ENCODE measurements around the gene ATG9B. TPM values are rescaled to one million over a fixed set of nuclear protein-coding genes. Genes with fewer than 3 reads are reported as not detected.

The ATG9B gene
- total and polyA plus RNA-seq, 9 of the 15 experiments (the other 6 are each of a cell fraction or from before 2014, with no cell fraction given), result 0.29 to 8.0 (median 2.1) TPM

DNA sequence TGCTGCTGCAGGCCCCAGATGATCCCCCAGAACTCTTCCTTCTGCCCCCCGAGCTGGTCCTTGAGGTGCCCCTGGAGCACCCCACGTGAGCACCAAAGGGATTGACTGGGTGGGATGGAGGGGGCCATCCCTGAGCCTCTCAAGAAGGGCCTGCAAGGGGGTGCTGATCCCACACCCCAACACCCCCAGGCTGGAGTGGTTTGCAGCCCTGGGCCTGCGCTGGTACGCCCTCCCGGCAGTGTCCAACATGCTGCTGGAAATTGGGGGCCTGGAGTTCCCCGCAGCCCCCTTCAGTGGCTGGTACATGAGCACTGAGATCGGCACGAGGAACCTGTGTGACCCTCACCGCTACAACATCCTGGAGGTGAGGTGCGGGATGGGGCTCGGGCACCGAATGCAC lies 25.3 kb downstream of the ATG9B start (continued):
- TF ChIP-seq, protein P1, sequence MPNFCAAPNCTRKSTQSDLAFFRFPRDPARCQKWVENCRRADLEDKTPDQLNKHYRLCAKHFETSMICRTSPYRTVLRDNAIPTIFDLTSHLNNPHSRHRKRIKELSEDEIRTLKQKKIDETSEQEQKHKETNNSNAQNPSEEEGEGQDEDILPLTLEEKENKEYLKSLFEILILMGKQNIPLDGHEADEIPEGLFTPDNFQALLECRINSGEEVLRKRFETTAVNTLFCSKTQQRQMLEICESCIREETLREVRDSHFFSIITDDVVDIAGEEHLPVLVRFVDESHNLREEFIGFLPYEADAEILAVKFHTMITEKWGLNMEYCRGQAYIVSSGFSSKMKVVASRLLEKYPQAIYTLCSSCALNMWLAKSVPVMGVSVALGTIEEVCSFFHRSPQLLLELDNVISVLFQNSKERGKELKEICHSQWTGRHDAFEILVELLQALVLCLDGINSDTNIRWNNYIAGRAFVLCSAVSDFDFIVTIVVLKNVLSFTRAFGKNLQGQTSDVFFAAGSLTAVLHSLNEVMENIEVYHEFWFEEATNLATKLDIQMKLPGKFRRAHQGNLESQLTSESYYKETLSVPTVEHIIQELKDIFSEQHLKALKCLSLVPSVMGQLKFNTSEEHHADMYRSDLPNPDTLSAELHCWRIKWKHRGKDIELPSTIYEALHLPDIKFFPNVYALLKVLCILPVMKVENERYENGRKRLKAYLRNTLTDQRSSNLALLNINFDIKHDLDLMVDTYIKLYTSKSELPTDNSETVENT (CRISPR knock-in tag; IDR thresholded peaks at IDR 0.05), result no peak
- TF ChIP-seq, protein P2, sequence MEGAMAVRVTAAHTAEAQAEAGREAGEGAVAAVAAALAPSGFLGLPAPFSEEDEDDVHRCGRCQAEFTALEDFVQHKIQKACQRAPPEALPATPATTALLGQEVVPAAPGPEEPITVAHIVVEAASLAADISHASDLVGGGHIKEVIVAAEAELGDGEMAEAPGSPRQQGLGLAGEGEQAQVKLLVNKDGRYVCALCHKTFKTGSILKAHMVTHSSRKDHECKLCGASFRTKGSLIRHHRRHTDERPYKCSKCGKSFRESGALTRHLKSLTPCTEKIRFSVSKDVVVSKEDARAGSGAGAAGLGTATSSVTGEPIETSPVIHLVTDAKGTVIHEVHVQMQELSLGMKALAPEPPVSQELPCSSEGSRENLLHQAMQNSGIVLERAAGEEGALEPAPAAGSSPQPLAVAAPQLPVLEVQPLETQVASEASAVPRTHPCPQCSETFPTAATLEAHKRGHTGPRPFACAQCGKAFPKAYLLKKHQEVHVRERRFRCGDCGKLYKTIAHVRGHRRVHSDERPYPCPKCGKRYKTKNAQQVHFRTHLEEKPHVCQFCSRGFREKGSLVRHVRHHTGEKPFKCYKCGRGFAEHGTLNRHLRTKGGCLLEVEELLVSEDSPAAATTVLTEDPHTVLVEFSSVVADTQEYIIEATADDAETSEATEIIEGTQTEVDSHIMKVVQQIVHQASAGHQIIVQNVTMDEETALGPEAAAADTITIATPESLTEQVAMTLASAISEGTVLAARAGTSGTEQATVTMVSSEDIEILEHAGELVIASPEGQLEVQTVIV (CRISPR knock-in tag; IDR thresholded peaks at IDR 0.05; ENCODE audit: borderline replicate concordance), result no peak

DNA sequence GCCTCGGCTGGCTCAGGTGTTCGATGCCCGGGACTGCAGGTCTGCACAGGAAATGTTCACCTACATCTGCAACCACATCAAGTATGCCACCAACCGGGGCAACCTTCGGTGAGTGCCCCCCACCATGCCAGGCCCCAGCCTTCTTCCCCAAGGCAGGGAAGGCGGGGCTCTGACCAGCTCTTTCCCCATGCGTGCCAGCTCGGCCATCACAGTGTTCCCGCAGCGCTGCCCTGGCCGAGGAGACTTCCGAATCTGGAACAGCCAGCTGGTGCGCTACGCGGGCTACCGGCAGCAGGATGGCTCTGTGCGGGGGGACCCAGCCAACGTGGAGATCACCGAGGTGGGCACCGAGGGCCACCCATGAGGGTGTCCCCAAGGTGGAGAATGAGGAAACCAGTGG lies 26.0 kb downstream of the ATG9B start:
- no peak for DNase-seq (ENCODE audit: extremely low read depth in 1 of 4, low spot score in 3 of 4)
- Histone ChIP-seq H3K79me2 (ENCODE audit: control insufficient read depth, insufficient read depth, low read length) (no peaks in the 10 kb centered on the region), H3K4me3 (no peak overlapping the region), H3K9me3 (replicated peaks; ENCODE audit: control insufficient read depth, insufficient read depth, low read depth, low read length) (no peaks in the 10 kb centered on the region), H3K4me2 (ENCODE audit: insufficient read depth, low read length) (no peak overlapping the region), H3K9me1 (ENCODE audit: control insufficient read depth, insufficient read depth, low read length) (no peaks in the 10 kb centered on the region), H4K20me1 (replicated peaks; ENCODE audit: control insufficient read depth, insufficient read depth, low read length) (peaks cover 5% of the 10 kb centered on the region; the same call in 1 of the 2 replicates), H2AFZ (ENCODE audit: low read depth, low read length) (no peak overlapping the region), H3K4me1 (replicated peaks in 1 of 2; ENCODE audit: control insufficient read depth in 2 of 2, insufficient read depth in 2 of 2, low read length in 2 of 2) (peaks cover 42 to 73% of the 10 kb centered on the region in 2 experiments), H3K27ac (ENCODE audit: extremely low read depth, low read depth, low read length) (no peak overlapping the region), H3K9ac (ENCODE audit: insufficient read depth in 1 of 2, low read depth in 2 of 2, low read length in 2 of 2) (no peak overlapping the region), H3K27me3 (ENCODE audit: control insufficient read depth in 2 of 2, insufficient read depth in 2 of 2, low read length in 2 of 2) (no peaks in the 10 kb centered on the region), H3K36me3 (ENCODE audit: control insufficient read depth, insufficient read depth, low read length) (no peaks in the 10 kb centered on the region)
- in situ Hi-C loops (cut with MboI) (no loop called here), intact Hi-C loops (cut with micrococcal nuclease) (loop anchor here (10.0 kb wide), 1 partner anchor 684 kb away; no protein-coding TSS in a partner anchor)
- CTCF ChIA-PET (ENCODE audit: low intra/inter-chr PET ratio), result no interaction called here
- ATAC-seq, result no peak
- no TSS peak for BruUV-seq (replicated peaks)
- 86% methylated on average over 20 of the region's 20 CpGs for WGBS (ENCODE audit: insufficient coverage, low coverage, missing lambda C conversion rate)
- POLR2A ChIA-PET, result interaction anchor here (1.5 kb wide), 1 partner anchor 12 kb away, joined by 3 read pairs; no protein-coding TSS in a partner anchor
- TF ChIP-seq, protein P3, sequence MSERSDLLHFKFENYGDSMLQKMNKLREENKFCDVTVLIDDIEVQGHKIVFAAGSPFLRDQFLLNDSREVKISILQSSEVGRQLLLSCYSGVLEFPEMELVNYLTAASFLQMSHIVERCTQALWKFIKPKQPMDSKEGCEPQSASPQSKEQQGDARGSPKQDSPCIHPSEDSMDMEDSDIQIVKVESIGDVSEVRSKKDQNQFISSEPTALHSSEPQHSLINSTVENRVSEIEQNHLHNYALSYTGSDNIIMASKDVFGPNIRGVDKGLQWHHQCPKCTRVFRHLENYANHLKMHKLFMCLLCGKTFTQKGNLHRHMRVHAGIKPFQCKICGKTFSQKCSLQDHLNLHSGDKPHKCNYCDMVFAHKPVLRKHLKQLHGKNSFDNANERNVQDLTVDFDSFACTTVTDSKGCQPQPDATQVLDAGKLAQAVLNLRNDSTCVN (CRISPR knock-in tag; IDR thresholded peaks at IDR 0.05), result no peak
- no peak for TF ChIP-seq COPS2 (conservative IDR thresholded peaks at IDR 0.05)
- no peak for TF ChIP-seq POLR2G (IDR thresholded peaks at IDR 0.05; ENCODE audit: low read depth, low read length)
- FAIRE-seq, result no peak
